HuH-7 (cell line): ENCODE measurements around the gene LAMB4.

Source experiments
- DNase-seq: peaks from one replicate; pipeline ENCODE4 v3.0.0; 2011; ENCODE audit warnings: low spot score

Gene LAMB4

DNA sequence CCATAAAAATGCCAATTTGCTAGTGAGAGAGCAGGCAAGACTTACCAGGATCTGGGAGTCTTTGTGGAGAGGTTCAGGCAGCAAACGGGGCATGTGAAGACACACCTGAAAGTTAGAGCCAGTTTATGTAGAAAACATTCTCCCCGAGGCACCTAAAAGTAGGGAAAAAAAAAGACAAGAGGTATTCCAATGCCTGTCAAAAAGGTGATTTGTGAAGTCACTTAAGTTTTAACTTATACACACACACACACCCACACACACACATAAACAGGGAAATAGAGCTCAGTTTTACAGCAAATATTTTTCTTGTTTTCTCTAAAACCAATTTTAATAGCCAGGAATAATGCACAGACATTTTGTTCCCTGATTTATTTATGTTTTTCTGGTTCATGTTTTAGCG, at the start of gene LAMB4:
TSS of gene LAMB4 (minus strand) at position 101 of the 400 bp plus-strand sequence. CDS start 7,197 bp downstream, outside the sequence.
- DNase-seq = no peak

GRCh38 chr7:108178398-108178797, 48.2 kb upstream of the LAMB4 start:
- DNase-seq = no peak

GRCh38 chr7:108171164-108171563, 41.0 kb upstream of the LAMB4 start:
- no peak for DNase-seq

- DNase-seq = no peak
Measured at GRCh38 chr7:108170251-108170650, 40.1 kb upstream of the LAMB4 start.

DNA sequence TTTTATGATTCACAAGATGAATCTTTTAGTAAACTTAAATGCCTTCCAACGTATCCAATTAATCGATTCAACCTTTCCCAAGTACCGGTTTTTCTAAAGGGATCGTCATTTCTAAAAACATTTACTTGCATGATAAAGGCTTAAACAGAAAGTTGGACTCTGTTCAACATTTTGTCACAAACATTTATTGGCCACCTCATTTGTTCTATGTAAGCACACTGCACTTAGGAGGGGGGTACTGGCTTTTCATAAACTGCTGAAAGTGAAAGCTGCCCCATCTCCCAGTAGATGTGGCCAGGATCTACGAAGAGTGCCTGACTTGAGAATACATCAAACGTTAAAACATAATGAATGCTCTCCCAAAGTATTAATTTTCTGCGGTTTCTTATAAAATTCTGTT, 37.3 kb upstream of the LAMB4 start:
- no peak for DNase-seq

- no peak for DNase-seq
Measured at GRCh38 chr7:108166687-108167086, 36.5 kb upstream of the LAMB4 start.

DNA sequence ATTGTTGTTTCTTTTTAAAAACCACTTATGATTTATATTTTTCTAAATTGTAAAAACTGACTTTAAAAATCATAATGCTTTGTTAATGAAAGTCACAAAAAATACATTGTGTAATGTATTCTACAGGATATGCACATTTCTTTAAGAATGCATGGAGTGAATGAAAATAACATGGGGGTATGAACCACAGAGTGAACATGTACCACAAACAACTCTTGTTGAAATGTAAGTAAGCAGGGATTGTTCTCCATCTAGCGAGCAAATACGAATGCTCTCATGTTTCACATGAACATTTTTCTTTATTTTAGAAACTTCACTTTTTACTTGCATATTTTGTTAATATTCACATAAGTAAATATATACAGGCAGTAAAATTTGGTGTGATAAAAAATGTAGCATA, 35.6 kb upstream of the LAMB4 start:
- no peak for DNase-seq

DNA sequence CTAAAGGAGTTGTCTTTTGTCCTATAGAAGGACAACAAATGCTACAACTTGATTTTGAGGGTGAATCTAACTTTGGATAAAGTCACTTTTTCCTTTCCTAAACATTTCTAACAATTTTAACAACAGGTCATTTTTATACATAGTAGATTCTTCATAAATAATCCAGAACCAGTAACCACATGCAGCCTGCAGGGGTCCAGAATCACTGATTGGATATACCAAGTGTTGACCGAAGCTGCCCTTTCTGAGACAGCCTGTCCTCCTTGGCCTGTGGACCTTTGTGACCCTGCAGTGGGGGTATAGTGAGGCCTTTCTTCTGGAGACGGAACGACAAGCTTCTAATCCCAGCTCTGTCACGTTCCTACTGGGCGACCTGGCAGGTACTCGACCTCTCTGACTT, 34.8 kb upstream of the LAMB4 start:
- DNase-seq = no peak

- DNase-seq = no peak
Measured at GRCh38 chr7:108164342-108164741, 34.2 kb upstream of the LAMB4 start.

- no peak for DNase-seq
Measured at GRCh38 chr7:108158776-108159175, 28.6 kb upstream of the LAMB4 start.

DNA sequence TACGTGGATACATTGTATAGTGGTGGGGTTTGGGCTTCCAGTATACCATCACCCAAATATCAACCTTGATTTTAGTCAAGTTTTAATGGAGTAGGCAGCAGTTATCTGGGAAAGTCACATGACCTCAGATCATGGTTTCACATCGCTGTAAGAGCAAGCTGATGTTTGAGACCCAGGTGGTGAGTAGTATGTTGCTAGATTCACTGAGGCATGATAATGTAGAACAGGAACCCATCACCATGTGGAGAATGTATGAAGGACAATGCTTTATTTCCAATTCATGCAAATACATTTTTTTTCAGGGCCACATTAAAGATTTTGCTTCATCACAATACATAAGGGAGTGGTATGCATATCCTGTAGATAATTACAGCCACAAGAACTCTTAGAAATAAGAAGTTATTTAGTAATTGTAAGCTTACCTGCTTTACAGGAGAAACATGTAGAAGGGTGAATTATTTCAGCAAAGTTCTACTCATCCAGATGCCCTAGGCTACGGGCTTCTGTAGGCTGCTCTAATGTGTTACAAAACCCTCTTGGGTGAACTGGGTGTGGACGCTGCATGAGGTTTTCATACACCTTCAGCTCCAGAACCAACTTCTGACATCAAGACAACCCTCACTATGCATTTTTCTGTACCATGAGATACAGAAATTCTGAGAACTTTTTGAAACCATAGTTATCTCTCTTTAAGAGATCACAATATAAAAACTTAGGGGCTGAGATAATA, 27.6 kb upstream of the LAMB4 start:
- DNase-seq = no peak

GRCh38 chr7:108156897-108157605, 26.9 kb upstream of the LAMB4 start:
- no peak for DNase-seq

GRCh38 chr7:108152198-108152597, 22.0 kb upstream of the LAMB4 start:
- no peak for DNase-seq

GRCh38 chr7:108149908-108150307, 19.7 kb upstream of the LAMB4 start:
- DNase-seq = no peak

GRCh38 chr7:108149119-108149518, 19.0 kb upstream of the LAMB4 start:
- DNase-seq = no peak

- no peak for DNase-seq
Measured at GRCh38 chr7:108147031-108147563, 16.9 kb upstream of the LAMB4 start.

DNA sequence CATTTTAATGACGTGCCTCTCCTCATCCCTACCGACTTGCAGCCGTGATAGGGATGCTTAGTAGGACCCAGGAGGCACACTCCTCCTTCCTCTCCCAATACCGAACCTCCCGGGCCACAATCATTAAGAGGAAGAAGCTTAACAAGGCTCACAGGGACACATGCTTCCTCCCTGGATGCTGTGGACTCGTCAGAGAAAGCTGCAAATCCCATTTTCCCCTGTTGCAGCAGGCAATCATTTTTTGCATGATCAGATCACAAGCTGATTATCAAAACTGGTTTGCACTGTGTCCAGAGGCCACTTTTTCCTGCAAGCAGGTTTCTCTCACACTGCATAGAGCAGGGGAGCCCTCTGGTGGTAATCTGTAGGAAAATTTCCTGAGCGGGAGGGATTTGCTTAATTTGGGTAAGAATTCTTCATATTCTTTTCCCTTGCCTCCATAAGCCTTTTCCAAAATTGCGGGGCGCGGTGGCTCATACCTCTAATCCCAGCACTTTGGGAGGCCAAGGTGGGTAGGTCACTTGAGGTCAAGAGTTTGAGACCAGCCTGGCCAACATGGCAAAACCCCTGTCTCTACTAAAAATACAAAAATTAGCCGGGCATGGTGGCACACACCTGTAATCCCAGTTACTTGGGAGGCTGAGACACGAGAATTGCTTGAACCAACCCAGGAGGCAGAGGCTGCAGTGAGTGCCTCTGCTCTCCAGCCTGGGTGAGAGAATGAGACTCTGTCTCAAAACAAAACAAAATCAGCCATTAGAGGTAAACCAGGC, 16.1 kb upstream of the LAMB4 start:
- peak; percentile 64 for DNase-seq

DNA sequence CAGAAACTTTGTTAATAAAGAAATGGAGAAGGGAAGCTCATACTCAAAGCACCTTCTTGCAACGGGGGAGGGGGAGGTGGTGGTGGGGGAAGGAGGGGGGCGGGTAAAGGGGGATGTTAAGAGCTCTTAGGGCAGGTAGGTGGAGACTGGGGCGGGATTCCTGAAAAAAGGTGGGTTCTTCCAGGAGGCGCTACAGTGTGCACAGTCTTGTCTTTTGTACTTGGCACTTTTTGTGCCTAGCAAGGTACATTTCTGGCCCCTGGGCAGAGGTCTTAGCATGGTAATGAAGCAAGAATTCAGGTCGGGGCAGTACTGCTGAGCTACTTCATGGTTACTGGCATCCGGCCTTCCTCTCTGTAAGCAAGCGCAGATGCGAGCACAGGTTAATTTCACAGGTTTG, 15.2 kb upstream of the LAMB4 start:
- DNase-seq = no peak

GRCh38 chr7:108144931-108145330, 14.8 kb upstream of the LAMB4 start:
- no peak for DNase-seq

DNA sequence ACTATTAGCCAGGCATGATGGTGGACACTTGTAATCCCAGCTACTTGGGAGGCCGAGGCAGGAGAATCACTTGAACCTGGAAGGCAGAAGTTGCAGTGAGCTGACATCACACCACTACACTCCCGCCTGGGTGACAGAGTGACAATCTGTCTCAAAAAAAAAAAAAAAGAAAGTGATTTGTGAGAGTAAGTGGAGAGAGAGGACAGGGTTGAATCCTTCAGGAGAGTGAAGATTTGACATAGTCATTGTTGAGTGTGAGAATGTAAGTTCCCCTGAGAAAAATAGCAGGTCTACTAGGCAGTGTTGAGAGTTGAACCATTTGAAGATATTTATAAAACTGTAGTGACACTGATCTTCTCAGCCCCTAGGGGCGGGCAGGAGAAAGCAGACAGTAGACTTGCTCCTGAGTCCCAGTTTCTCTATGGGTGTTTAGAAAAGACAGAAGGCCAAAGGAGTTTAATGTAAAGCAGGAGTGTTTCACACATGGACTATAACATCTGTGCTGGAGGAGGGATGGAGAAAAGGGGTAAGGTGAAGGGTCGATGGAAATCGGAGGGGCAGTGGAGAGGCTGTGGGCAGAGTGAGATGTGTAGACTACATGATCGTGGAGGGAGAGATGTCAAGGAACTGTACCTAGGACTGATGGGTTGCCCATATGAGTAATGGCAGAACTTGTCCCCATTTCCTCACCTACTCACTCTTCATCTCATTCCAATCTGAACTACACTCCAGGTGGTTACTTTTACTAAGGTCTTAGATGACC, 13.7 kb upstream of the LAMB4 start:
- no peak for DNase-seq

DNA sequence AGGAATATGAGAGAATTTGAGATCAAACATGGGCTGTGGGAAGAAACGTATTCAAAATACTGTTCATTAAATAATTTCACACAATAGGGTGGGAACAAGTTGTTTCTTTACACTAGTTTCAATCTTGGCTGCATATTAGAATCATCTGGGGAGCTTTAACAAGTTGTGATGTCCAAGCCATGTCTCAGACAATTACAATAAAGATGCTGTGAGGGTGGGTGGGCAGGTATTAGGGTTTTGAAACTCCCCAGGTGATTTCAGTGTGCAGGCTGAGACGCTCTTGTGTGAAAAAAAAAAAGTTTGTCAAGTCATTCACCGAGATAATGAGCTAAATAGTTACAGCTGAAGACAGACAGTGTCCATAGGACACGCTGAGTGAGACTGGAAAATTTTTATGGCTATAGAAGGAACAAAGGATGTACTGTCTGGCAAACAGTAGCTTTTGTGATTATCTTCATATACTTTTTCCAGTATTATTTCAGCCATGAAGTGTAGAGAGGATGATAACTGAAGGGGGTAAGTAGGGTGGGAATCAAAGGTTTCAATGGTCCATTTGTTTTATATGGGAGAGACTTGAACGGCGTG, 12.6 kb upstream of the LAMB4 start:
- DNase-seq = no peak

DNA sequence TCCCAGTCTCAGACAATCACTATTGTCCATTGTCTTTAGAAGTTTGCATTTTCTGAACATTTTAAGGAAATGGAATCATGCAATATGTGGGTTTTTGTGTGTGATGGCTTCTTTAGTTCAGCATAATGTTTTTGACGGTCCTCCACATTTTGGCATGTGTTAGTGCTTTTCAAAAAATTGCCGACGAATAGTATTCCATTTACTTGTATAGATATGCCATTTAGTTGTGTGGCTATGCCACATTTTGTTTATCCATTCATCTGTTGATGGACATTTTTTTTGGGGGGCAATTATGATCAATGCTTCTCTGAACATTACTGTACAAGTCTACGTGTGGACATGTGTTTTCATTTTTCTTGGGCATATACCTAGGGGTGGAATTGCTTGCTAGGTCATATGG, 12.0 kb upstream of the LAMB4 start:
- DNase-seq = no peak
